HepG2 (cell line): ENCODE results near the gene ZNF831. TPM values are rescaled to one million over a fixed set of nuclear protein-coding genes. Genes with fewer than 3 reads are reported as not detected.

Experiments used
- ATAC-seq: fragments of 200-7000 bp; cut with Tn5 transposase; 3 replicates; pipeline ENCODE4 v1.9.1; 2020; ENCODE audit warnings: mild to moderate bottlenecking, moderate library complexity
- BruUV-seq: library from RNA; stranded (reverse); fragments of 400-500 nt; replicated peaks from 2 replicates; lab custom pipeline; 2021; lab: Mats Ljungman, UMichigan
- CTCF ChIA-PET: fragments of 300-600 bp; formaldehyde crosslinking; extraction: SDS; loops from one replicate; lab custom pipeline; 2021; ENCODE audit warnings: low total read pairs, inconsistent platforms, low intra/inter-chr PET ratio; lab: Yijun Ruan, JAX
- POLR2A ChIA-PET: fragments of 350-600 bp; sonication (Branson Sonifier 250); formaldehyde crosslinking; loops from one replicate; lab custom pipeline; 2020; ENCODE audit warnings: antibody characterized with exemption, inconsistent platforms; lab: Yijun Ruan, JAX
- DNase-seq: peaks from one replicate; pipeline ENCODE4 v3.0.0-alpha.2; 2015; ENCODE audit warnings: low spot score
- FAIRE-seq: peaks from 3 replicates; lab custom pipeline; 2011; peaks lifted over from hg19 to GRCh38; lab: Jason Lieb, UNC
- H2AFZ ChIP-seq: one replicate; pipeline ENCODE4 v1.6.1; 2011; ENCODE audit warnings: low read length, inconsistent platforms
- H3K27ac ChIP-seq: fragments of 300-600 bp; 3 replicates; pipeline ENCODE4 v1.8.0; 2011; ENCODE audit warnings: mixed run types, mild to moderate bottlenecking, mixed read lengths, low read length, inconsistent platforms; ENCODE audit not compliant: insufficient read depth; ENCODE audit errors: extremely low read length
- H3K27me3 ChIP-seq, 2 experiments: fragments of 200-600 bp in 1 of 2; 2 replicates in 1 of 2; 3 replicates in 1 of 2; pipeline versions ENCODE4 v1.6.0 to v1.8.0; 2011; ENCODE audit warnings: low read length in 2 of 2, mild to moderate bottlenecking in 2 of 2, moderate library complexity in 2 of 2, inconsistent platforms in 1 of 2; ENCODE audit not compliant: insufficient read depth in 2 of 2, control insufficient read depth in 1 of 2
- H3K36me3 ChIP-seq, 2 experiments: fragments of 200-600 bp in 1 of 2; replicated peaks in 1 of 2; 2 replicates in 1 of 2; 3 replicates in 1 of 2; pipeline versions ENCODE4 v1.5.1 to v1.8.0; 2011; ENCODE audit warnings: low read length in 2 of 2, inconsistent platforms in 1 of 2; ENCODE audit not compliant: insufficient read depth in 2 of 2, control insufficient read depth in 1 of 2
- H3K4me1 ChIP-seq: 2 replicates; pipeline ENCODE4 v1.5.1; 2012; ENCODE audit warnings: low read length, inconsistent platforms; ENCODE audit not compliant: insufficient read depth
- H3K4me2 ChIP-seq: 2 replicates; pipeline ENCODE4 v1.6.0; 2011; ENCODE audit warnings: low read depth, low read length, inconsistent platforms
- H3K4me3 ChIP-seq, 3 experiments: fragments of 200-600 bp in 1 of 3; sonication (generic), shearing (Covaris generic) in 1 of 3; replicated peaks in 1 of 3; 2 replicates each; pipeline ENCODE4 v1.5.1; 2011 to 2016; ENCODE audit warnings: low read length in 3 of 3, inconsistent platforms in 2 of 3, low read depth in 2 of 3, mild to moderate bottlenecking in 2 of 3, control low read depth in 1 of 3, mixed read lengths in 1 of 3; ENCODE audit not compliant: insufficient read depth in 1 of 3
- H3K79me2 ChIP-seq: one replicate; pipeline ENCODE4 v1.6.1; 2011; ENCODE audit warnings: low read length, inconsistent platforms; ENCODE audit not compliant: insufficient read depth
- H3K9ac ChIP-seq: 2 replicates; pipeline ENCODE4 v1.6.0; 2011; ENCODE audit warnings: mild to moderate bottlenecking, low read depth, low read length, inconsistent platforms; ENCODE audit not compliant: insufficient read depth
- H3K9me3 ChIP-seq: 2 replicates; pipeline ENCODE4 v1.5.1; 2012; ENCODE audit warnings: mild to moderate bottlenecking, low read length
- H4K20me1 ChIP-seq: 2 replicates; pipeline ENCODE4 v1.6.0; 2011; ENCODE audit warnings: inconsistent platforms, mild to moderate bottlenecking, low read length, moderate library complexity; ENCODE audit not compliant: insufficient read depth
- ARNT ChIP-seq: fragments of 450-650 bp; IDR thresholded peaks from 2 replicates; pipeline ENCODE4 v1.6.1; 2017
- SETDB1 ChIP-seq: sonication (generic); formaldehyde crosslinking; IDR thresholded peaks from 2 replicates; pipeline ENCODE4 v1.5.1; 2020; ENCODE audit warnings: missing genetic modification reagents, mild to moderate bottlenecking, borderline replicate concordance
- SMAD1 ChIP-seq: sonication (generic); formaldehyde crosslinking; IDR thresholded peaks from 2 replicates; pipeline ENCODE4 v1.4.0; 2020; ENCODE audit warnings: missing genetic modification reagents, low read depth, mild to moderate bottlenecking, borderline replicate concordance
- ZNF276 ChIP-seq: sonication (generic); formaldehyde crosslinking; IDR thresholded peaks from 2 replicates; pipeline ENCODE4 v1.4.0; 2020; ENCODE audit warnings: mild to moderate bottlenecking, low read depth, missing genetic modification reagents
- WGBS: methylation state at CpG from one replicate; pipeline ENCODE4 v1.1.6; 2017; ENCODE audit warnings: low lambda C conversion rate; 5-methylcytosine and 5-hydroxymethylcytosine counted together
- in situ Hi-C: cut with HindIII; loops from 2 replicates; pipeline ENCODE4 v1.10.0; 2017; ENCODE audit warnings: low pct_unique_long_range_greater_than_20kb; ENCODE audit not compliant: extremely low pct_ligation_motif_present
- intact Hi-C: fragments of 100-400 bp; cut with micrococcal nuclease; formaldehyde crosslinking; loops from one replicate; pipeline ENCODE4 v1.10.0; 2022; ENCODE audit not compliant: unreplicated experiment
- polyA plus RNA-seq, 8 experiments: library from polyadenylated mRNA; depleted of rRNA in 3 of 8; stranded (reverse) in 7 of 8; unstranded in 1 of 8; fragments of >200 nt; fragmentation: Illumina TruSeq in 4 of 8; extraction: Trizol in 4 of 8; gene quantifications; 2 replicates each; pipeline versions ENCODE4 v1.2.1 to v1.2.3, GENCODE V29; 2011 to 2016; ENCODE audit warnings: low read depth in 4 of 8, missing spikeins in 1 of 8, mixed read lengths in 1 of 8; ENCODE audit not compliant: insufficient read depth in 1 of 8
- total RNA-seq, 5 experiments: library from RNA; depleted of rRNA; stranded (reverse); fragments of >200 nt; fragmentation: Illumina TruSeq; extraction: Trizol; gene quantifications; 2 replicates each; pipeline ENCODE4 v1.2.3, GENCODE V29; 2016; ENCODE audit warnings: low read depth in 1 of 5
- TF ChIP-seq, protein P1 (sequence below), 2 experiments: IDR thresholded peaks; 2 replicates each; pipeline ENCODE4 v1.6.1; 2011 to 2012; ENCODE audit warnings: low read length in 2 of 2, borderline replicate concordance in 1 of 2, low read depth in 1 of 2, mild to moderate bottlenecking in 1 of 2, moderate library complexity in 1 of 2

The ZNF831 gene
- total and polyA plus RNA-seq, 2 of the 13 experiments (the other 11 are each of a cell fraction or from before 2014, with no cell fraction given) = not detected

- TF ChIP-seq, protein P1, sequence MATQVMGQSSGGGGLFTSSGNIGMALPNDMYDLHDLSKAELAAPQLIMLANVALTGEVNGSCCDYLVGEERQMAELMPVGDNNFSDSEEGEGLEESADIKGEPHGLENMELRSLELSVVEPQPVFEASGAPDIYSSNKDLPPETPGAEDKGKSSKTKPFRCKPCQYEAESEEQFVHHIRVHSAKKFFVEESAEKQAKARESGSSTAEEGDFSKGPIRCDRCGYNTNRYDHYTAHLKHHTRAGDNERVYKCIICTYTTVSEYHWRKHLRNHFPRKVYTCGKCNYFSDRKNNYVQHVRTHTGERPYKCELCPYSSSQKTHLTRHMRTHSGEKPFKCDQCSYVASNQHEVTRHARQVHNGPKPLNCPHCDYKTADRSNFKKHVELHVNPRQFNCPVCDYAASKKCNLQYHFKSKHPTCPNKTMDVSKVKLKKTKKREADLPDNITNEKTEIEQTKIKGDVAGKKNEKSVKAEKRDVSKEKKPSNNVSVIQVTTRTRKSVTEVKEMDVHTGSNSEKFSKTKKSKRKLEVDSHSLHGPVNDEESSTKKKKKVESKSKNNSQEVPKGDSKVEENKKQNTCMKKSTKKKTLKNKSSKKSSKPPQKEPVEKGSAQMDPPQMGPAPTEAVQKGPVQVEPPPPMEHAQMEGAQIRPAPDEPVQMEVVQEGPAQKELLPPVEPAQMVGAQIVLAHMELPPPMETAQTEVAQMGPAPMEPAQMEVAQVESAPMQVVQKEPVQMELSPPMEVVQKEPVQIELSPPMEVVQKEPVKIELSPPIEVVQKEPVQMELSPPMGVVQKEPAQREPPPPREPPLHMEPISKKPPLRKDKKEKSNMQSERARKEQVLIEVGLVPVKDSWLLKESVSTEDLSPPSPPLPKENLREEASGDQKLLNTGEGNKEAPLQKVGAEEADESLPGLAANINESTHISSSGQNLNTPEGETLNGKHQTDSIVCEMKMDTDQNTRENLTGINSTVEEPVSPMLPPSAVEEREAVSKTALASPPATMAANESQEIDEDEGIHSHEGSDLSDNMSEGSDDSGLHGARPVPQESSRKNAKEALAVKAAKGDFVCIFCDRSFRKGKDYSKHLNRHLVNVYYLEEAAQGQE (IDR thresholded peaks at IDR 0.05; ENCODE audit: borderline replicate concordance in 1 of 2, low read depth in 1 of 2, low read length in 2 of 2) = no peak
- TF ChIP-seq SETDB1 (CRISPR knock-in tag) = no peak
- TF ChIP-seq ZNF276 = no peak
Measured at GRCh38 chr20:59151391-59151790, 12.2 kb upstream of the ZNF831 start (continued).

- no peaks in the 10 kb centered on the region for H3K36me3 ChIP-seq
- TF ChIP-seq ARNT (no peak), SMAD1 (CRISPR knock-in tag) (no peak)
- peaks cover 0 to 59% of the 10 kb centered on the region in 2 experiments; a peak in 4 of 5 replicates for H3K27me3 ChIP-seq
- WGBS = 36% methylated on average over 5 of the region's 5 CpGs
- ATAC-seq (no peak), FAIRE-seq (no peak), DNase-seq (no peak)
- in situ Hi-C loops = no loop called here
- no peaks in the 10 kb centered on the region for H3K79me2 ChIP-seq
- H3K4me2 ChIP-seq = no peak overlapping the region
- H4K20me1 ChIP-seq = peaks cover 3% of the 10 kb centered on the region; the same call in 1 of the 2 replicates
- no peak overlapping the region for H3K9ac ChIP-seq
- ChIA-PET POLR2A (no interaction called here), CTCF (no interaction called here)
- H3K4me1 ChIP-seq = no peaks in the 10 kb centered on the region
- no TSS peak for BruUV-seq
- no peak overlapping the region for H3K27ac ChIP-seq
- no peak overlapping the region for H2AFZ ChIP-seq
- no peak overlapping the region for H3K4me3 ChIP-seq
- H3K9me3 ChIP-seq = no peaks in the 10 kb centered on the region
- intact Hi-C loops = no loop called here
Measured at GRCh38 chr20:59151820-59152219, 11.8 kb upstream of the ZNF831 start.
